Upper lobe of left lung (tissue), 6 donors: ENCODE data around the gene YPEL2. TPM values are rescaled to one million over a fixed set of nuclear protein-coding genes. Genes with fewer than 3 reads are reported as not detected.

ENCODE experiments used
- ATAC-seq, 2 donors: fragments of 200-7000 bp; cut with Tn5 transposase; one replicate each; pipeline ENCODE4 v1.9.1; 2022; ENCODE audit warnings: mild to moderate bottlenecking in 2 of 2, moderate library complexity in 2 of 2; ENCODE audit not compliant: low FRiP score in 2 of 2
- DNase-seq, 2 donors: peaks; one replicate each; pipeline ENCODE4 v3.0.0-alpha.2; 2019 to 2020
- H3K27ac ChIP-seq, 4 donors: fragments of 200-600 bp; sonication (generic); one replicate each; pipeline ENCODE4 v1.5.1; 2016 to 2019
- H3K27me3 ChIP-seq, 4 donors: fragments of 200-600 bp; sonication (generic); one replicate each; pipeline ENCODE4 v1.5.1; 2017 to 2019
- H3K36me3 ChIP-seq, 4 donors: fragments of 200-600 bp; sonication (generic); one replicate each; pipeline ENCODE4 v1.5.1; 2016 to 2019
- H3K4me1 ChIP-seq, 4 donors: fragments of 200-600 bp; sonication (generic); one replicate each; pipeline ENCODE4 v1.5.1; 2018 to 2019
- H3K4me3 ChIP-seq, 4 donors: fragments of 200-600 bp; sonication (generic); one replicate each; pipeline ENCODE4 v1.5.1; 2017 to 2019; ENCODE audit warnings: mild to moderate bottlenecking in 2 of 4, moderate library complexity in 1 of 4
- H3K9me3 ChIP-seq, 4 donors: fragments of 200-600 bp; sonication (generic); one replicate each; pipeline ENCODE4 v1.5.1; 2018 to 2019
- CTCF ChIP-seq, 6 experiments: fragments of 450-650 bp in 4 of 6; fragments of 200-600 bp in 2 of 6; sonication (generic) in 2 of 6; IDR thresholded peaks; one replicate each; pipeline ENCODE4 v1.5.1; 2016 to 2019; ENCODE audit warnings: antibody characterized with exemption in 6 of 6
- EP300 ChIP-seq, 4 donors: sonication (generic); formaldehyde crosslinking; IDR thresholded peaks; one replicate each; pipeline ENCODE4 v1.5.1; 2017; ENCODE audit warnings: antibody characterized with exemption in 4 of 4, control low read depth in 2 of 4
- POLR2A ChIP-seq, 4 donors: fragments of 450-650 bp; IDR thresholded peaks; one replicate each; pipeline ENCODE4 v1.5.1; 2016 to 2017; ENCODE audit warnings: antibody characterized with exemption in 4 of 4, mild to moderate bottlenecking in 2 of 4
- POLR2AphosphoS5 ChIP-seq, 2 donors: sonication (generic); formaldehyde crosslinking; IDR thresholded peaks; one replicate each; pipeline ENCODE4 v1.5.1; 2017; ENCODE audit warnings: antibody characterized with exemption in 2 of 2
- WGBS, 2 donors: methylation state at CpG; one replicate each; pipeline ENCODE4 v1.1.5; 2017 to 2018; 5-methylcytosine and 5-hydroxymethylcytosine counted together
- total RNA-seq, 6 donors: library from RNA; depleted of rRNA in 4 of 6; stranded (reverse); fragments of >200 nt in 4 of 6; gene quantifications; one replicate each; pipeline versions ENCODE4 v1.1.0 to v1.2.1, GENCODE V29; 2016 to 2021
- donor health status: DM: no; HTN: no; CAD: no; lungs with moderate emphysema.
- donor health status: DM: no; HTN: yes; CAD: no; lungs with severe emphysema.

YPEL2 gene
- total RNA-seq, 6 donors from 2014 or later: 17.5 to 38.8 (median 26.8) TPM

- ATAC-seq (no peak), DNase-seq (no peak)
- Histone ChIP-seq H3K4me3 (no peak overlapping the region), H3K27ac (no peak overlapping the region), H3K27me3 (no peaks in the 10 kb centered on the region), H3K9me3 (no peaks in the 10 kb centered on the region), H3K4me1 (peaks cover 14 to 30% (median 19%) of the 10 kb centered on the region in 4 donors), H3K36me3 (no peaks in the 10 kb centered on the region)
- TF ChIP-seq CTCF (IDR thresholded peaks at IDR 0.05) (no peak), POLR2AphosphoS5 (IDR thresholded peaks at IDR 0.05) (no peak), EP300 (IDR thresholded peaks at IDR 0.05) (no peak), POLR2A (IDR thresholded peaks at IDR 0.05) (no peak)
- 87 to 93% methylated on average over 6 of the region's 6 CpGs for WGBS, 2 donors
Observed at GRCh38 chr17:59428916-59429485, 97.5 kb downstream of the YPEL2 start.

- H3K27me3 ChIP-seq: no peaks in the 10 kb centered on the region
- H3K9me3 ChIP-seq: no peaks in the 10 kb centered on the region
- H3K4me3 ChIP-seq: no peak overlapping the region
- H3K27ac ChIP-seq: no peak overlapping the region
- TF ChIP-seq POLR2A (IDR thresholded peaks at IDR 0.05): no peak
- no peak for TF ChIP-seq CTCF (IDR thresholded peaks at IDR 0.05)
- no peak for TF ChIP-seq POLR2AphosphoS5 (IDR thresholded peaks at IDR 0.05)
- no peak for TF ChIP-seq EP300 (IDR thresholded peaks at IDR 0.05)
- peaks cover 14 to 23% (median 19%) of the 10 kb centered on the region in 4 donors for H3K4me1 ChIP-seq
- ATAC-seq: no peak
- no peak for DNase-seq
- H3K36me3 ChIP-seq: no peaks in the 10 kb centered on the region
Observed at GRCh38 chr17:59431601-59432000, 100.1 kb downstream of the YPEL2 start.

- DNase-seq (no peak), ATAC-seq (no peak)
- Histone ChIP-seq H3K9me3 (no peaks in the 10 kb centered on the region), H3K27me3 (no peaks in the 10 kb centered on the region), H3K4me1 (peaks cover 6 to 16% (median 14%) of the 10 kb centered on the region in 4 donors), H3K36me3 (no peaks in the 10 kb centered on the region), H3K4me3 (no peak overlapping the region), H3K27ac (no peak overlapping the region)
- WGBS, 2 donors: 80 to 100% methylated on average over 1 of the region's 1 CpG
- TF ChIP-seq POLR2A (IDR thresholded peaks at IDR 0.05) (no peak), EP300 (IDR thresholded peaks at IDR 0.05) (no peak), POLR2AphosphoS5 (IDR thresholded peaks at IDR 0.05) (no peak), CTCF (IDR thresholded peaks at IDR 0.05) (no peak)
Observed at GRCh38 chr17:59432657-59433056, 101.2 kb downstream of the YPEL2 start.

GRCh38 chr17:59433586-59433985 is 102.1 kb downstream of the YPEL2 start:
- H3K27ac ChIP-seq: no peak overlapping the region
- DNase-seq (no peak), ATAC-seq (peak in 1 of 2 donors; percentile 17)
- H3K27me3 ChIP-seq: no peaks in the 10 kb centered on the region
- 62 to 83% methylated on average over 2 of the region's 2 CpGs for WGBS, 2 donors
- no peaks in the 10 kb centered on the region for H3K9me3 ChIP-seq
- TF ChIP-seq CTCF (IDR thresholded peaks at IDR 0.05) (no peak), POLR2AphosphoS5 (IDR thresholded peaks at IDR 0.05) (no peak), POLR2A (IDR thresholded peaks at IDR 0.05) (no peak)
- no peak overlapping the region for H3K4me3 ChIP-seq
- H3K4me1 ChIP-seq: peaks cover 4 to 8% (median 6%) of the 10 kb centered on the region in 4 donors
- no peaks in the 10 kb centered on the region for H3K36me3 ChIP-seq

GRCh38 chr17:59434429-59434828 is 103.0 kb downstream of the YPEL2 start:
- 74 to 85% methylated on average over 3 of the region's 3 CpGs for WGBS, 2 donors
- ATAC-seq: no peak

More at GRCh38 chr17:59434429-59434828, 103.0 kb downstream of the YPEL2 start:
- H3K9me3 ChIP-seq: no peaks in the 10 kb centered on the region
- no peak overlapping the region for H3K27ac ChIP-seq
- no peak for DNase-seq
- H3K36me3 ChIP-seq: no peaks in the 10 kb centered on the region
- H3K27me3 ChIP-seq: no peaks in the 10 kb centered on the region
- TF ChIP-seq CTCF (IDR thresholded peaks at IDR 0.05) (no peak), POLR2AphosphoS5 (IDR thresholded peaks at IDR 0.05) (no peak), POLR2A (IDR thresholded peaks at IDR 0.05) (no peak), EP300 (IDR thresholded peaks at IDR 0.05) (no peak)
- H3K4me3 ChIP-seq: no peak overlapping the region
- H3K4me1 ChIP-seq: peaks cover 6 to 9% (median 7%) of the 10 kb centered on the region in 4 donors
